ENCODE results near the gene CDKAL1. TPM values are rescaled to one million over a fixed set of nuclear protein-coding genes. Genes with fewer than 3 reads are reported as not detected.
A peak's percentile ranks its signal among the peaks of the same experiment; 100 is the strongest.
"Not testable (repeated sequence)": the region's sequence is repeated elsewhere in the genome, so short reads cannot be mapped to it uniquely, and the experiment has no call there.

Gene CDKAL1
- total RNA-seq, 1 donor from 2014 or later: 11.9 TPM

DNA sequence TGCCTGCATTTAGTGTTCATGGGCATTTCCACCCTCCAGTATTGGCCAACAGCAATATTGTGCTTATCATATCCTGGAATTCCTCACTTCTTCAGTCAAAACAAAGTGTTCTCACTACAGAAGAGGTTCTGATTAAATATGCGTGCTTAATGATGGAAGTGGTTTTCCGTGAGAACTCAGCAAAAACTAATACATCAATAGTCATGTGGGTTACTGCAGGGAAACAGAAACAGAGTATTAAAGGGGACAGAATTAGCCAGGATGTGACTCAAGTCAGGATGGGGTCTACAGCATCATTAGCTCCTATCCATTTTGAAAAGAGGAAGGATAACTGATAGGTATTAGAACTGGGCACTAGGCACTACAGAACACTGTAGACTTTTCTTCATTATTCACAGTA is 384.6 kb downstream of the CDKAL1 start:
- no peaks in the 10 kb centered on the region for H3K36me3 ChIP-seq
- H3K9me3 ChIP-seq: peaks cover 4 to 14% of the 10 kb centered on the region in 2 donors
- H3K4me3 ChIP-seq: no peak overlapping the region
- no peaks in the 10 kb centered on the region for H3K4me1 ChIP-seq
- intact Hi-C loops (cut with DNase I): no loop called here
- no peak for DNase-seq (ENCODE audit: low spot score in 2 of 2)
- TF ChIP-seq, protein P1, sequence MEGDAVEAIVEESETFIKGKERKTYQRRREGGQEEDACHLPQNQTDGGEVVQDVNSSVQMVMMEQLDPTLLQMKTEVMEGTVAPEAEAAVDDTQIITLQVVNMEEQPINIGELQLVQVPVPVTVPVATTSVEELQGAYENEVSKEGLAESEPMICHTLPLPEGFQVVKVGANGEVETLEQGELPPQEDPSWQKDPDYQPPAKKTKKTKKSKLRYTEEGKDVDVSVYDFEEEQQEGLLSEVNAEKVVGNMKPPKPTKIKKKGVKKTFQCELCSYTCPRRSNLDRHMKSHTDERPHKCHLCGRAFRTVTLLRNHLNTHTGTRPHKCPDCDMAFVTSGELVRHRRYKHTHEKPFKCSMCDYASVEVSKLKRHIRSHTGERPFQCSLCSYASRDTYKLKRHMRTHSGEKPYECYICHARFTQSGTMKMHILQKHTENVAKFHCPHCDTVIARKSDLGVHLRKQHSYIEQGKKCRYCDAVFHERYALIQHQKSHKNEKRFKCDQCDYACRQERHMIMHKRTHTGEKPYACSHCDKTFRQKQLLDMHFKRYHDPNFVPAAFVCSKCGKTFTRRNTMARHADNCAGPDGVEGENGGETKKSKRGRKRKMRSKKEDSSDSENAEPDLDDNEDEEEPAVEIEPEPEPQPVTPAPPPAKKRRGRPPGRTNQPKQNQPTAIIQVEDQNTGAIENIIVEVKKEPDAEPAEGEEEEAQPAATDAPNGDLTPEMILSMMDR (IDR thresholded peaks at IDR 0.05): no peak
- H3K27ac ChIP-seq: no peak overlapping the region
- H3K27me3 ChIP-seq: no peaks in the 10 kb centered on the region

DNA sequence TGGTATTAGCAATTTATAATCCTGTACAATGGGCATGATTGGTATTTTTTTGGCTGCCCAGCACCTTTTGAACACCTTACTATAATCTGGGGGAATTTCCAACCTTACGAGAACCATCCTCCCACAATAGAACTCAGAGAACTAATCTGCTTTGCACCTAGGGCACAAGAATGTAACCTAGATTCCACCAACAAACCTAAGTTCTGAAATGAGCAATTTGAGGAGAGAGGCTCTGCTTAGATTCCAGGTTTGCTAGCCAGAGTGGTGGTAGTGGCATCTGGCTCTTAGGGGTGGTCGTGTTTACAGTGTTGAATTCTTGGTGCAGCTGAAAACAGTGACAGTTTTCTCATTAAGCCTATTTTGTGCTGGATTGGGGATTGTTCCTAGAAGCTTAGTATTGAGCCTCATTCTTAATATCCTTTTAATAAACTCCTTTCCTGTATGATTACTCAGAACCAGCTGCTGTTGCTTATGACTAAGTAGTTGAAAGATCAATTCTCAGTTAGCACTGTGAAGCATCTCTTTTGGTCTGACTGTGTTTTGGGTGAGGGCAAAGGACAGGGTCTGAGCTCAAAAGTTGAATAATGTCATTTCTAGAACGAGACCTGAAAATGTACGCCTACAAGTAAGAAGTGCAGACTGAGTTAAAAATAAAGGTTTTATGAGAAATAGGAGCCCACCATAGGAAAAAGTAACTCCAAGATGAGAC is 385.6 kb downstream of the CDKAL1 start:
- no peak for DNase-seq (ENCODE audit: low spot score in 2 of 2)
- Histone ChIP-seq H3K36me3 (no peaks in the 10 kb centered on the region), H3K9me3 (peaks cover 4 to 11% of the 10 kb centered on the region in 2 donors), H3K4me1 (no peaks in the 10 kb centered on the region), H3K27ac (no peak overlapping the region), H3K4me3 (no peak overlapping the region), H3K27me3 (no peaks in the 10 kb centered on the region)
- TF ChIP-seq, protein P1 (IDR thresholded peaks at IDR 0.05): no peak
- intact Hi-C loops (cut with DNase I): no loop called here

DNA sequence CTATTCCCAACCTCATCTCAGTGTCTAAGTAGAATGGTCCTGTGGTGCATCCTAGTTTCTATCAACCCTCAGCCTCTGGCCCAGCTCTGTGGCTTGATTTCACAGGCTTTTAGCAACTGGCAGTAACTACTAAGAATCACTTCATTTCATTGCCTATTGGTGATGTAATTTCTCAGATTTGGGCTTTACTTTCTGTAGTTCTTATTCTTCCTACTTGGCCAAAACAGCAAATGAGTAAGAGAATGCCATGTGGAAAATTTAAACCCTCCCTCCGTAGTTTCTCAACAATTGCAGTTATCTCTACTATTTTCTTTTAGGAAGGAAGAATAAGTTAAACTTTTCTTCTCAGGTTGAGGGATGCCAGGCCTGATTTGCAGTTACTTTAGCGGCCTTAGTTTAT is 387.3 kb downstream of the CDKAL1 start:
- Histone ChIP-seq H3K27me3 (no peaks in the 10 kb centered on the region), H3K36me3 (no peaks in the 10 kb centered on the region), H3K27ac (peak overlapping the region in 1 of 2 donors; percentile 19), H3K9me3 (no peaks in the 10 kb centered on the region), H3K4me3 (no peak overlapping the region), H3K4me1 (no peaks in the 10 kb centered on the region)
- TF ChIP-seq, protein P1 (IDR thresholded peaks at IDR 0.05): no peak
- intact Hi-C loops (cut with DNase I): no loop called here
- DNase-seq (ENCODE audit: low spot score in 2 of 2): no peak

DNA sequence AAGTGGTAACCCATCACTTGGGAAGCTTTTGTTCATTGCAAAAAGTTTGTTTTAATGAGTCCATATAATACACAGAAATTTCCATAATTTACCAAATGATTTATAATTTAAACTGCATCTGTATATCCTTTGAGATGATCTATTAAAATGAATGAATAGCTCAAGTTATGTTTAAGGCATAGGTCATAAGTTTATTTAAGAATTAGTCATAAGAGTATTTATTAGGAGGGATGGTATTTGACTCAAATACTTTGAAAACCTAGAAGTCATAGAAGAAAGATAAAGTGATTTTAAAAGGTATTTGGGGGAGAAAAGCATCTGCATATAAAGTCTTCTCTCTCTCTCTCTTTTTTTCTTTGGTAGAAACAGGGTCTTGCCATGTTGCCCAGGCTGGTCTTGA is 388.5 kb downstream of the CDKAL1 start:
- Histone ChIP-seq H3K36me3 (no peaks in the 10 kb centered on the region), H3K27ac (no peak overlapping the region), H3K27me3 (no peaks in the 10 kb centered on the region), H3K9me3 (no peaks in the 10 kb centered on the region), H3K4me3 (no peak overlapping the region), H3K4me1 (no peaks in the 10 kb centered on the region)
- intact Hi-C loops (cut with DNase I): no loop called here
- no peak for DNase-seq (ENCODE audit: low spot score in 2 of 2)
- TF ChIP-seq, protein P1 (IDR thresholded peaks at IDR 0.05): no peak

DNA sequence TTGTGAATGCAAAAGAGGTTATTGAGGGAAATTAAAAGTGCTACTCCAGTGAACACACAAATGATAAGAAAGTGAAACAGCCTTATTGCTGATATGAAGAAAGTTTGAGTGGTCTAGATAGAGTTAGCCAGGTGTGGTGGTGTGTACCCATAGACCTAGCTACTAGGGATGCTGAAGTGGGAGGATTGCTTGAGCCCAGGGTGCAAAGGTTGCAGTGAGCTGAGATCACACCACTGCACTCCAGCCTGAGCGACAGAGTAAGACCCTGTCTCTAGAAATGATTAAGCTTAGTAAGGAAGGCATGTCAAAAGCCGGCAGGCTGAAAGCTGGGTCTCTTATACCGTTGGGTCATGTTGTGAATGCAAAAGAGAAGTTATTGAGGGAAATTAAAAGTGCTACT is 389.8 kb downstream of the CDKAL1 start:
- intact Hi-C loops (cut with DNase I): not testable (repeated sequence)

DNA sequence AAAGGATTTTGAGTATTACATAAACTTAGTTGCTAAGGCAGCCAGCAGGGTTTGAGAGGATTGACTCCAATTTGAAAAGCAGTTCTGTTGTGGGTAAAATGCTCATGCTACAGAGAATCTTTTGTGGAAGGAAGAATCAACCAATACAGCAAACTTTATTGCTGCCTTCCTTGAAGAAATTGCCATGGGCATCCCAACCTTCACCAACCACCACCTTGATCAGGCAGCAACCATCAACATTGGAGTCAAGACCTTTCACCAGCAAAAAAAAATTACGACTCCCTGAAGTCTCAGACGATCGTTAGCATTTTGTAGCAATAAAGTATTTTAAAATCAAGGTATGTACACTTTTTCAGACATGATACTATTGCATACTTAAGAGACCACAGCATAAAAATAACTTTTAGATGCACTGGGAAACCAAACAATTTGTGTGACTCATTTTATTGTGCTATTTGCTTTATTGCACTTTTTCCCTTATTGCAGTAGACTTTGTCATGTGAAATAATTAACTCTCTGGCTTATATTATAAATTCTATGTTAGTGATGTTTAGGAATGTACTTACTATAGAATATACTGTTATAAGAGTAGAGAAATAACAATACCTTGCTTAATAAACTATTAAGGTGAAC is 390.8 kb downstream of the CDKAL1 start:
- no peak overlapping the region for H3K4me3 ChIP-seq
- H3K4me1 ChIP-seq: no peaks in the 10 kb centered on the region
- intact Hi-C loops (cut with DNase I): no loop called here
- H3K27me3 ChIP-seq: no peaks in the 10 kb centered on the region
- no peaks in the 10 kb centered on the region for H3K9me3 ChIP-seq
- no peaks in the 10 kb centered on the region for H3K36me3 ChIP-seq
- H3K27ac ChIP-seq: no peak overlapping the region
- no peak for DNase-seq (ENCODE audit: low spot score in 2 of 2)
- TF ChIP-seq, protein P1 (IDR thresholded peaks at IDR 0.05): no peak

More for the DNA sequence above, 389.8 kb downstream of the CDKAL1 start:
- not testable (repeated sequence) for DNase-seq (ENCODE audit: low spot score in 2 of 2); H3K4me1 ChIP-seq; H3K27me3 ChIP-seq; H3K9me3 ChIP-seq; H3K4me3 ChIP-seq; H3K27ac ChIP-seq; H3K36me3 ChIP-seq

Measured in ascending aorta (tissue), 2 donors.